ENCODE measurements around the gene CSDE1.

The CSDE1 gene

GRCh38 chr1:114700036-114700600, 57.7 kb downstream of the CSDE1 start:
- DNase-seq: no peak

GRCh38 chr1:114696810-114697209, 61.0 kb downstream of the CSDE1 start:
- DNase-seq: no peak

GRCh38 chr1:114695430-114696058, 62.2 kb downstream of the CSDE1 start, which contains the start of gene AMPD1:
Gene AMPD1 (minus strand): TSS chr1:114695546. CDS start chr1:114695471, 75 bp downstream.
- no peak for DNase-seq

- DNase-seq: no peak
These were observed 63.1 kb downstream of the CSDE1 start for GRCh38 chr1:114694540-114695310.

GRCh38 chr1:114692947-114693346, 64.8 kb downstream of the CSDE1 start:
- DNase-seq: no peak

GRCh38 chr1:114691061-114691460, 66.7 kb downstream of the CSDE1 start:
- no peak for DNase-seq

GRCh38 chr1:114690148-114690547, 67.6 kb downstream of the CSDE1 start:
- DNase-seq: no peak

GRCh38 chr1:114688526-114688925, 69.3 kb downstream of the CSDE1 start:
- no peak for DNase-seq

- no peak for DNase-seq
These were observed 71.9 kb downstream of the CSDE1 start for GRCh38 chr1:114685851-114686250.

GRCh38 chr1:114677691-114678090, 80.1 kb downstream of the CSDE1 start:
- DNase-seq: no peak

- DNase-seq: no peak
These were observed 81.7 kb downstream of the CSDE1 start for GRCh38 chr1:114676115-114676514.

GRCh38 chr1:114671939-114672275, 85.9 kb downstream of the CSDE1 start:
- DNase-seq: no peak

- DNase-seq: no peak
These were observed 86.5 kb downstream of the CSDE1 start for GRCh38 chr1:114671011-114671938.

GRCh38 chr1:114670083-114671010, 87.4 kb downstream of the CSDE1 start:
- DNase-seq: peak; percentile 94

GRCh38 chr1:114669562-114670082, 88.2 kb downstream of the CSDE1 start, which contains the start of gene DENND2C:
Gene DENND2C (minus strand): TSS chr1:114670049. CDS start chr1:114625984, 44,065 bp downstream.
- DNase-seq: no peak

GRCh38 chr1:114668784-114669561, 88.8 kb downstream of the CSDE1 start:
- DNase-seq: no peak

- no peak for DNase-seq
These were observed 89.4 kb downstream of the CSDE1 start for GRCh38 chr1:114668373-114668772.

GRCh38 chr1:114666954-114667353, 90.8 kb downstream of the CSDE1 start:
- no peak for DNase-seq

Measured in CD4-positive, alpha-beta T cell treated with Interleukin-6 for 4 hours (primary cell).